ENCODE measurements around the gene SAP130. TPM values are rescaled to one million over a fixed set of nuclear protein-coding genes. Genes with fewer than 3 reads are reported as not detected.

SAP130 gene
- total RNA-seq, 1 donor from 2014 or later: 3.8 TPM

- peak; percentile 28 for DNase-seq
Measured at GRCh38 chr2:128026448-128027277, 1.2 kb downstream of the SAP130 start.

- no peak for DNase-seq
Measured at GRCh38 chr2:128024816-128025215, 3.0 kb downstream of the SAP130 start.

DNA sequence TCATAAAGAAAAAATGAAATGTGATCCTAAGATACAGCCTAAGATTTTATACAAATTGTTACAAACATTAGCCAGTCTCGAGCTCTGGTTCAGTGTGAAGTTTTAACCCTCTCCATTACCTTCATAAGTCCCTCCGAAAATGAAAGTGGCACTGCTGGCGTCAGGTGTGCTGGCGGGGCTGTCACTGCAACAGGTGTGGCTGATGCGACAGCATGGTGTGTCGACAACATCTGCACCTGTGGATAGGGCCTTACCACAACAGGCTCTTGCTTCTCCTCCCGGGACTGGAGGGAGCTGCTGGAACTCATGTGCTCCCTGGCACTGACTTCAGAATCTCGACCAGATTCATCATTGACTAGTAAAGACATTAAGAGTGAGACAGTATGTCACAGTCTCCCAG, 10.3 kb downstream of the SAP130 start:
- no peak for DNase-seq

DNA sequence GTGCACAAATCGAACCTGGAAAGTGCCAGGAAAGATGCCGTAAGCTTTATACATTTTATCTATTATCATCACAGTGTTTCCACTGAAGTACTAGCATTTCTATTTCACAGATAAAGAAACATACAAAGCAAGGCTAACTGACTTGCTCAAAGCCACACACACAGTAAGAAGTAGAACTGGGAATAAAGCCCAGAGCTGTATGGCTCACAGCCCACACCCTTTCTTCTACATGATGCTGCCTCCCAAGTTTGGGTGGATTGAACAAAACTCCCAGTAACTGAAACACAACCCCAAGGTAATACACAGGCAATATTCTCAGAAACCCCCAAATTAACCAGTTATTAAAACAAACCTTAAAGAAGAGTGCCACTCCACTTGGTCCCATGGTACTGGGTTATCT, 11.2 kb downstream of the SAP130 start:
- DNase-seq: no peak

DNA sequence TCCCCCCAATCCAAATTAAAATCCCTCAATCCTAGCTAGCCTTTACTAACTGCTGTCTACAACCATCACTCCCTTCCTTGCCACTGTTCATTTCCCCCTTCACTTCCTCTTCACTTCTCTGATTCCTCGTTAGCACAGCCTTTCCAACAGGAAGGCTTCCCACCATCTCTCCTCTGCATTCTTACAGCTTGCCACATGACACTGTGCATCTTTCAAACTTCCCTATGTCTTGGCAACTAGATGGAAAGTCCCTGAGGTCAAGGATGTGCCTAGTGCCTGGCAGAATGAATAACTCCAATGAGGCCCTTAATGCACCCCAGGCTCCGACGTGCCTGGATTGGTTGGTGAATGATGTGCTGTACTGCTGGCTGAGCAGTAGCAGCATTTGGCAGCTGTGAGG, 15.2 kb downstream of the SAP130 start:
- no peak for DNase-seq

- no peak for DNase-seq
Measured at GRCh38 chr2:128008074-128008672, 19.7 kb downstream of the SAP130 start.

DNA sequence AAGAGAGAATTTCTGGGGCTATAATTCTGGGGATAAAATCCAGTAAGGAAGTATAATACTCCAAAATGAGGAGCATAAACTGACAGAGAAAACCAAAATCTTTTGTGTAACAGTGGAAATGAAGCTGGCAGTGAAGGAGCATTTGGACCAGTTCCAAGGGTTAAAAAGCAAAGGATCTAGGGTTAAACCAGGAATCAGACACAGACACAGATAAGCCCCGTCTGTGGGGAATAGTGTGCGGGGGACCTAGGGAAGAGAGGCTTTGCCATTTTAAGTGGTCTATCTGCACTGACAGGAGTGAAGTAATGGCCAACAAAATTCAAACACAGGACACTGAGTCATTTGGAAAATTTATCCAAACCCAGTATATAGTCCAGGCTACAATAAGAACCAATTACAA, 23.4 kb downstream of the SAP130 start:
- DNase-seq: no peak

GRCh38 chr2:128003463-128003862, 24.4 kb downstream of the SAP130 start:
- no peak for DNase-seq

GRCh38 chr2:127996160-127996559, 31.7 kb downstream of the SAP130 start:
- no peak for DNase-seq

GRCh38 chr2:127995725-127996124, 32.1 kb downstream of the SAP130 start:
- DNase-seq: no peak

DNA sequence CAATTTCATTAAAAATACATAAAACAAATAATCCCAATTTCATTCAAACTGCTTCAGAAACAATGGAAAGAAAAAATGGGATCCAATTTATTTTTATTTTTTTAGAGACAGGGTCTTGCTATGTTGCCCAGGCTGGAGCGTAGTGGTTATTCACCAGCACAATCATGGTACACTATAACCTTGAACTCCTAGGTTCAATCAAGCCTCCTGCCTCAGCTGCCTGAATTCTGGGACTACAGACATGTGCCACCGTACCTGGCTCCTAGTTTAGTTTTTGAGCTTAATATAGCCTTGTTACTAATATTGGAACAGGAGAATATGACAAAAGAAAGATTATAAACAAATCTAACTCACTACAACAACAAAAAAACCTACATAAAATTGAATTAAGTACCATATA, 34.2 kb downstream of the SAP130 start:
- DNase-seq: no peak

GRCh38 chr2:127991742-127992141, 36.1 kb downstream of the SAP130 start:
- DNase-seq: no peak

- no peak for DNase-seq
Measured at GRCh38 chr2:127986548-127987079, 41.2 kb downstream of the SAP130 start.

DNA sequence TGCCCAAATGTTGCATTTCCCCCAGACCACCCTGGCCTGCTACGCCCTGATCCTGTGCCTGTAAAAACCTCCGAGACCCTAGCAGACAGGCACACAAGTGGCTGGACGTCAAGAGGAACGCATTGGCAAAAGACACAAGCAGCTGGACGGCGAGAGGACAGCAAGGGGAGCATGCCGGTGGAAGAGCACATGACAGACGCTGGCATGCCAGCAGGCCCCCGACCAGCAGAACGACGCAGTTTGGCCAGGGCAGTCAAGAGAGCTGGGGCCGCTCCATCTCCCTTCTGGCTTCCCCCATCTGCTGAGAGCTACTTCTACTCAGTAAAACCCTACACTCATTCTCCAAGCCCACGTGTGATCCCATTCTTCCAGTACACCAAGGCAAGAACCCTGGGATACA, 42.1 kb downstream of the SAP130 start:
- DNase-seq: no peak

- no peak for DNase-seq
Measured at GRCh38 chr2:127985026-127985734, 42.7 kb downstream of the SAP130 start.

- DNase-seq: no peak
Measured at GRCh38 chr2:127984551-127984950, 43.3 kb downstream of the SAP130 start.

GRCh38 chr2:127969446-127969845, 58.4 kb downstream of the SAP130 start:
- DNase-seq: no peak

DNA sequence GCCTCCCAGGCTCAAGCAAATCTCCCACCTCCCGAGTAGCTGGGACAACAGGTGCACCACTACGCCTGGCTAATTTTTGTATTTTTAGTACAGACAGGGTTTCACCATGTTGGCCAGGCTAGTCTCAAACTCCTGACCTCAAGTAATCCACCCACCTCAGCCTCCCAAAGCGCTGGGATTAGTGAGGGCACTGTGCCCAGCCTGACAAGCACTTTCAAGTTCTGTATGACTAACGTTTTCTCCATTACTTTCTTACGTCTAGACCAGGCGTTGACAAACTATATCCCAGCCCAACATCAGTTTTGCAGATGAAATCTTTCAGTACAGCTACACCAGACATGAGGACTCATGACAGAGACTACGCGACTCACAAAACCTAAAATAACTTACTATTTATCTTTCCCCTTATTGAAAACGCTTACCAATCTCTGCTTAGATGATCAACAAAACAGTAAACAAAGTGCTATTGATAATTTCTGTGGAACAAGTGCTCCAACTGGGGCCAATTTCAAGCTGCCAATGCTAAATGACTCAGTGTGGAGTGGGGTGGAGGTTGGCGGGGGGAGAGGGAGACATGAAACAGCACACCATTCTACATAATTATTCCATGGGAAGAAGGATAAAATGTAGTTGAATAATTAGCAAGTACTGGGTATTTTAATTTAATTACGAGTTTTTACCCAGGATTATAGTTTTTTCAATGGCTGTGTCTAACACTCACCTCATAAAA, 59.1 kb downstream of the SAP130 start:
- DNase-seq: peak; percentile 73

- no peak for DNase-seq
Measured at GRCh38 chr2:127961729-127962128, 66.1 kb downstream of the SAP130 start.

- DNase-seq: no peak
Measured at GRCh38 chr2:127957240-127957639, 70.6 kb downstream of the SAP130 start.

DNA sequence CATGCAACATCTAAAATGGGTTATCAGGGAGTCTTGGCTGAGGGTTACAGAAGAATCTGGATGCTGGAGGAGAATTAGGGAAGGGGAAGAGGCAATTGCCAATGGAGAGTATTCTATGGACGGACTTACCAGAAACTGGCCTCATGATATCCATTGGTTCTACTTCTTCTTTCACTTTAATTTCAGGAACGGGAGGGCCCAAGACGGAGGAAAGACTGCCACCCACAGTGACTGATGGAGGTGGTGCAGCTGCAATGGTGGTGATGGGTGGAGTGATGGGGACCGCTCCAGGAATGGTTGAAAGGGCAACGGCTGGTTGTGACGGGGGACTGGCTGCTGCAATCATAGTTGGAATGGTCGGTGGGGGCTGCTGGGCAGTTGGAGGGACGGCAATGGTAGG, 73.0 kb downstream of the SAP130 start:
- DNase-seq: no peak

DNA sequence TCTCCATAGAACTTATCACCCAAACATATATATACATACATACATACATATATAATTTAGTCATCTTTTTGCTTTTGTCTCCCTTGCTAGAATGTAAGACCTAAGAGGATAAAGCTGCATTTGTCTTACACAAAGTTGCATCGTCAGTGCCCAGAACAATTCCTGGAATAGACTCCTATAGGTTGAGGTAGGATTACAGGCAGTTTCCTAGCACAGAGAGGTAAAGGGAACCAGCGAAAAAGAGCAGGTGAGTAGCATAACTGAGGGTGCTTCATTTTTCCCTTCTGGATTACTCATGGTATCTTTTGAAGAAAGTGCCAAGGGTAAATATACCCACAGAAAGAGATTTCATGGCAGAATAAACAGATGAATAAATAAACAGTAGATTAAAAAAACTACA, 74.0 kb downstream of the SAP130 start:
- no peak for DNase-seq
